WI38 (cell line): Measurements from ENCODE around the gene BAG5.
"Not testable (repeated sequence)": the region's sequence is repeated elsewhere in the genome, so short reads cannot be mapped to it uniquely, and the experiment has no call there.

Experiments
- H3K4me3 ChIP-seq: 2 replicates; pipeline ENCODE4 v1.5.1; 2011; ENCODE audit warnings: low read depth, mild to moderate bottlenecking, control low read depth, low read length
- CTCF ChIP-seq: IDR thresholded peaks from 2 replicates; pipeline ENCODE4 v1.5.1; 2012; ENCODE audit warnings: low read depth, mild to moderate bottlenecking, control low read depth, low read length

Gene BAG5

GRCh38 chr14:103517721-103518421 lies 44.6 kb downstream of the BAG5 start:
- H3K4me3 ChIP-seq: no peak overlapping the region
- no peak for TF ChIP-seq CTCF

- no peak overlapping the region for H3K4me3 ChIP-seq
- no peak for TF ChIP-seq CTCF
Measured at GRCh38 chr14:103517174-103517566, 45.3 kb downstream of the BAG5 start.

- no peak for TF ChIP-seq CTCF
- no peak overlapping the region for H3K4me3 ChIP-seq
Measured at GRCh38 chr14:103516426-103517173, 45.9 kb downstream of the BAG5 start.

GRCh38 chr14:103514596-103515421 lies 47.6 kb downstream of the BAG5 start:
- no peak overlapping the region for H3K4me3 ChIP-seq
- no peak for TF ChIP-seq CTCF

- no peak overlapping the region for H3K4me3 ChIP-seq
- TF ChIP-seq CTCF: no peak
Measured at GRCh38 chr14:103512701-103513611, 49.5 kb downstream of the BAG5 start.

- H3K4me3 ChIP-seq: not testable (repeated sequence)
Measured at GRCh38 chr14:103512180-103512579, 50.3 kb downstream of the BAG5 start.
